Suppressor macrophage treated with lipopolysaccharide for 1 hour (primary cell): Measurements from ENCODE around the gene SLC9A3.
A peak's percentile ranks its signal among the peaks of the same experiment; 100 is the strongest.

Experiments used
- DNase-seq, 3 donors: peaks; one replicate each; pipeline ENCODE4 v3.0.0-alpha.2; 2020 to 2022

SLC9A3 gene

GRCh38 chr5:538271-538771 lies 14.1 kb upstream of the SLC9A3 start:
- no peak for DNase-seq

GRCh38 chr5:537621-538071 lies 13.4 kb upstream of the SLC9A3 start:
- DNase-seq = no peak

GRCh38 chr5:537098-537497 lies 12.8 kb upstream of the SLC9A3 start:
- DNase-seq = no peak

GRCh38 chr5:535846-536698 lies 11.8 kb upstream of the SLC9A3 start:
- DNase-seq = no peak

GRCh38 chr5:534743-535671 lies 10.8 kb upstream of the SLC9A3 start:
- no peak for DNase-seq

GRCh38 chr5:533955-534742 lies 9.9 kb upstream of the SLC9A3 start:
- no peak for DNase-seq

GRCh38 chr5:533243-533954 lies 9.2 kb upstream of the SLC9A3 start:
- no peak for DNase-seq

- DNase-seq = no peak
These were observed 8.4 kb upstream of the SLC9A3 start for GRCh38 chr5:532521-533242.

- no peak for DNase-seq
These were observed 7.6 kb upstream of the SLC9A3 start for GRCh38 chr5:531749-532315.

GRCh38 chr5:531101-531748 lies 7.0 kb upstream of the SLC9A3 start:
- DNase-seq = no peak

GRCh38 chr5:530001-530955 lies 6.0 kb upstream of the SLC9A3 start:
- DNase-seq = peak; percentile 83 to 95 (median 95)

GRCh38 chr5:528629-529511 lies 4.6 kb upstream of the SLC9A3 start:
- DNase-seq = no peak

- peak in 1 of 3 donors; percentile 44 for DNase-seq
These were observed 3.7 kb upstream of the SLC9A3 start for GRCh38 chr5:527646-528628.

- no peak for DNase-seq
These were observed 2.3 kb upstream of the SLC9A3 start for GRCh38 chr5:526456-527088.

GRCh38 chr5:525916-526315 lies 1.7 kb upstream of the SLC9A3 start:
- DNase-seq = no peak
